HG02610 (cell line): Measurements from ENCODE around the gene GSC2.

Source experiments
- ATAC-seq: cut with Tn5 transposase; IDR thresholded peaks from one replicate; pipeline ENCODE4 v1.9.1; 2021; ENCODE audit warnings: mild to moderate bottlenecking, moderate library complexity; ENCODE audit not compliant: unreplicated experiment

Gene GSC2

GRCh38 chr22:19103880-19104821 lies 45.9 kb downstream of the GSC2 start:
- ATAC-seq = no peak

GRCh38 chr22:19098157-19098556 lies 51.9 kb downstream of the GSC2 start:
- no peak for ATAC-seq

GRCh38 chr22:19097518-19097917 lies 52.6 kb downstream of the GSC2 start:
- ATAC-seq = no peak
